Sigmoid colon (tissue), 4 donors: ENCODE data around the gene TSPOAP1.

ENCODE experiments used
- POLR2AphosphoS5 ChIP-seq, 4 donors: sonication (generic); formaldehyde crosslinking; IDR thresholded peaks; one replicate each; pipeline ENCODE4 v1.6.1; 2017; ENCODE audit warnings: antibody characterized with exemption in 4 of 4
- TF ChIP-seq, protein P1 (sequence below), 4 experiments: fragments of 450-650 bp in 3 of 4; fragments of 200-600 bp in 1 of 4; IDR thresholded peaks; one replicate each; pipeline ENCODE4 v1.5.1; 2016 to 2019; ENCODE audit warnings: antibody characterized with exemption in 4 of 4, mild to moderate bottlenecking in 3 of 4, moderate library complexity in 2 of 4

DNA sequence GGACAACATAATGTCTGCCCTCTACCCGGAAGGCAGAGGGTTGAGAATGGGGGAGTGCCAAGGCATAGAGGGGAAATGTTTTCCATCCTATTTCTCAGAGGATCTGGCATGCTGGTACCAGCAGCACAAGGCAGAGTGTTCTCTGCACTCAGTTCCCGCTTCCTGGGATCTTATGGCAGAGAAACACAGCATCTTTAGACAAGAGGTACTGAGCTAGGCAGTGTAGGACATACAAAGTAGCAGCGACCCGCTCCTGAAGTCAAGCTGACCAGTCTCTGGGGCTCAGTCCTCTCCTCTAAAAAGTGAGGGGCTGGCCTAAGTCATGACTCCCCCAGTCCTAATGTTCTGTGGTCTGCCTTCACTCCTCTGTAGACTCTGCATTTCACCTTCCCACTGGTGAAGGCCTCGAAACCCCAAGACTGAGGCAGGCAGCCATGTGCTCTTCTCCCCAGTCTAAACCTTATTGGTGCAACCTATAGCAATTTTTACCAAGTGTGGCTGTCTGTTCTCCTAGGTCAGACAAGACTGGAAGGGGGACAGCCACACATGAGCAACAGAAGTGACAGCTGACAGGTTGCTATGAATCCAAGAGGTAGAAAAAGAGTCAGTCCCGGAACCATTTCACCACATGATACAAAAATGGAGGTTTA, 11.3 kb upstream of the TSPOAP1 start:
- TF ChIP-seq, protein P1, sequence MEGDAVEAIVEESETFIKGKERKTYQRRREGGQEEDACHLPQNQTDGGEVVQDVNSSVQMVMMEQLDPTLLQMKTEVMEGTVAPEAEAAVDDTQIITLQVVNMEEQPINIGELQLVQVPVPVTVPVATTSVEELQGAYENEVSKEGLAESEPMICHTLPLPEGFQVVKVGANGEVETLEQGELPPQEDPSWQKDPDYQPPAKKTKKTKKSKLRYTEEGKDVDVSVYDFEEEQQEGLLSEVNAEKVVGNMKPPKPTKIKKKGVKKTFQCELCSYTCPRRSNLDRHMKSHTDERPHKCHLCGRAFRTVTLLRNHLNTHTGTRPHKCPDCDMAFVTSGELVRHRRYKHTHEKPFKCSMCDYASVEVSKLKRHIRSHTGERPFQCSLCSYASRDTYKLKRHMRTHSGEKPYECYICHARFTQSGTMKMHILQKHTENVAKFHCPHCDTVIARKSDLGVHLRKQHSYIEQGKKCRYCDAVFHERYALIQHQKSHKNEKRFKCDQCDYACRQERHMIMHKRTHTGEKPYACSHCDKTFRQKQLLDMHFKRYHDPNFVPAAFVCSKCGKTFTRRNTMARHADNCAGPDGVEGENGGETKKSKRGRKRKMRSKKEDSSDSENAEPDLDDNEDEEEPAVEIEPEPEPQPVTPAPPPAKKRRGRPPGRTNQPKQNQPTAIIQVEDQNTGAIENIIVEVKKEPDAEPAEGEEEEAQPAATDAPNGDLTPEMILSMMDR (IDR thresholded peaks at IDR 0.05), result no peak
- no peak for TF ChIP-seq POLR2AphosphoS5 (IDR thresholded peaks at IDR 0.05)
